Suppressor macrophage treated with lipopolysaccharide for 1 hour (primary cell): ENCODE data around the gene HNF4A.

Source experiments
- DNase-seq, 3 donors: peaks; one replicate each; pipeline ENCODE4 v3.0.0-alpha.2; 2020 to 2022

HNF4A gene

DNA sequence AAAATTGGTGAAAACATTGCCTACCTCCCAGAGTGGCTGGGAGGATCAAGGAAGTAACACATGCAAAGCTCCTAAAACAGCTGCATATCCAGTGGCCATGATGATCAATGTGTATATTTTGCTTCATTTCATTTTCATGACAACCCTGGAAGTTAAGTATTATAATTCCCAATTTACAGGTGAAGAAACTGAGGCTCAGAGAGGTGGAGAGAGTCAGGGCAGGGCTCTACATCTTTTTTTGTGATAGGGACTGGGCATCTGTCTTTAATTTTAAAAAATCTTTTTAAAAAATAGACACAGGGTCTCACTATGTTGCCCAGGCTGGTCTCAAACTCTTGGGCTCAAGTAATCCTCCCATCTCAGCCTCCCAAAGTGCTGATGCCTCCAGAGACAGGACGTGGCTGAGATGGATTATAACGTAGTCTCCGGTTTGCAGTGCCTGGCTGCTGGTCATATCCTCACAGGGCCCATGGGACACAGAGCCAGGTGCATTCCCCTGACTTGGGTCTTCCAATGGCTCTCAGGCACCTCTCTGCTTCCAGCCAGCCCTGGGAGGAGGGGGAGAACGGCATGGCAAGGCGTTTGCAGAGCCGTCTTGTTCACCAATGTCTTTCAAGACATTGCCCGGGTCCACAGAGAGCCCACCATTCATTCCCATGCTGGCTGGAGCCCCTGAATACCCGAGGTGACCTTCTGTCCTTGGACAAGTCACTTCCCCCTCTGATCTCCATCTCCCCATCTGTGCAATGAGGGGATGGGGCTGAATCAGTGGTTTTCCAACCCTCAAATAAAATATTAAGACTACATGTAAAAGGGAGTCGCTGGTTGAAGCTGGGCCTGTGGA is 38.3 kb downstream of the HNF4A start:
- DNase-seq: no peak

DNA sequence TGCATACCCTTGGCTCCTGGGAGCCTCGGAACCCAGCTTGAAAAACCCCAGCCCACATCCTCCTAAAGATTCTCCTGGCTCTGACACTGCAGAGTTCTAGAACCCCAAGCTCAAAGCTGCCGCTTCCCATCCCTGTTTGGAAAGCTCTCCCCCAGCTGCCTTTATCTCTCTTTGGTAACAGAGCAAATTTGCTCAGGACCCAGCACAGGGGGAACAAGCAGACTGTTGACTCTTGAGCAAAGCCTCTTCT is 38.9 kb downstream of the HNF4A start:
- no peak for DNase-seq

- DNase-seq: no peak
Observed at GRCh38 chr20:44394702-44395460, 39.4 kb downstream of the HNF4A start.

- DNase-seq: no peak
Observed at GRCh38 chr20:44395461-44396340, 40.2 kb downstream of the HNF4A start.

DNA sequence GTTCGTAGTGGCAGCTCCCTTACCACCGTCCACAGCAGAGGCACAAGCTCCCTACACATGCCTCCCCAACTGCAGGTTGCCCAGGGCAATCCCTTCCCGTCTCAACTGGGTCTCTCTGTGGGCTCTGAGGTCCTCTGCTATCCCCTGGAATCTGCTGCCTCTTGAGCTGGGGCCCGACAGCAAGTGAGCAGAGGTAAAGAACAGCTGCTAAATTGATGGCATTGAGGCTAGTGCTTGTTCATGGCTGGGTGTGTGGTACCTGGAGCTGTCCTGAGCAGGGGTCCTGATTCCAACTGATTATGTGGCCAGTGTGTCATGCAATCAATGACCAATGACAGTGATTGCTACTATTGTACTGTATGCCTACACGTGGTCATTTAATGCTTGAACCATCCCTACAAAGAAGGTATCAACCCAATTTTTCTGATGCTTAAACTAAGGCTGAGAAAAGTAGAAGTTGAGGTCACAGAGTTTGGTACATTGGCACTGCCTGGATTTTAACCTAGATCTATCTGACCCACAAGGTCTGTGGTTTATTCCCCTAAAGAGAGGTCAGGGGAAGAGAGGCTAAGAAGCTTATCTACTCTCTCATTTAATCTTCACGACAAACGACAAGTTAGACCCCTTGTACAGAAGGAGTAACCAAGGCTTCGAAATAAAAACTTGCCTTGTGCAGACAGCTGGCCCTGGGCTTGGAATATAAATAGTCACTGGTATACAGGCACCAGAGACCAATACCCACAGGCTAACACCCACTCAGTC is 41.1 kb downstream of the HNF4A start:
- DNase-seq: no peak

GRCh38 chr20:44398335-44398734 is 42.8 kb downstream of the HNF4A start:
- no peak for DNase-seq

GRCh38 chr20:44399446-44399845 is 43.9 kb downstream of the HNF4A start:
- DNase-seq: no peak

- DNase-seq: no peak
Observed at GRCh38 chr20:44400671-44400969, 45.1 kb downstream of the HNF4A start.

GRCh38 chr20:44400970-44401769 is 45.7 kb downstream of the HNF4A start:
- no peak for DNase-seq

GRCh38 chr20:44401770-44402390 is 46.4 kb downstream of the HNF4A start:
- DNase-seq: no peak

GRCh38 chr20:44402391-44403193 is 47.1 kb downstream of the HNF4A start:
- no peak for DNase-seq

DNA sequence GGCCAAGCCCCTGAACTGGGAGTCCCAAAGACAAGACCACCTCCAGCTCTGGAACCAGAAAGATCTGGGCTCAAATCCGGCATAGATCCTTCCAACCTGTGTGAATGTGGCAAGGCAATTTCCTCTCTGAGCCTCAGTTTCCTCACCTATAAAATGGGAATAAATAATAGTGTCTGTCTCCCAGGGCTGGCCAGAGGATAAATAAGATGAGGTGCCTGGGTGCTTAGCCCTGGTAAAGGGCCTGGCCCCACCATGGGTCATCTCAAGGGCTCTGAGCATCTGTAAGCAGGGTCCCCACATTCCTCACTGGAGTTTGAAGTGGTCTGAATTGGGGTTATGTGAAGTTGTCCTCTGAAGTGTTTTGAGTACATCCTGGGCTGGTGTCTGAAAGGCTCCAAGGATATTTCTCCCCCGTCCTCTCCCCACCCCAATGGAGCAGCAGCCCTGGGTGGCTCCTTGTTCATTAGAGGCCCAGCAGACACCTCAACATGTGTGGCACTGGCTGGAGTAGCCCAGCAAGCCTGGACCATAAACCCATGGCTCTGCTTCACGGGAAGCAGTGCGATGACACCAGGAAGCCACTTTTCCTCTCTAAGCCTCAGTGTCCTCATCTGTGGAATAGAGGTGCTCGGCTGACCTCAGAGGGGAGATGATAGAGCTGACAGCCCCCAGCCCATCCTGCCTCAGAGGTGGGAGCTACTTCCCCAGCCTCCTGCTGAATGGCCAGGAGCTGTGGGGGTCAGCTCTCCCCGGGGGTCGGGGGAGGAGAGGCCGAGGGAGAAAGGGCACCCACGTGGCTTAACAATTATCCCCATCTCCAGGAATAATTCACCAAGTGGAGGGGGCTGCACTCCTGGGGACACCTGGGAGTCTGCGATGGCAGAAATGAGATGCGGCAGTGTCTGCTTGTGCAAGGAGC is 48.0 kb downstream of the HNF4A start:
- DNase-seq: no peak

GRCh38 chr20:44404204-44405181 is 49.0 kb downstream of the HNF4A start:
- no peak for DNase-seq

DNA sequence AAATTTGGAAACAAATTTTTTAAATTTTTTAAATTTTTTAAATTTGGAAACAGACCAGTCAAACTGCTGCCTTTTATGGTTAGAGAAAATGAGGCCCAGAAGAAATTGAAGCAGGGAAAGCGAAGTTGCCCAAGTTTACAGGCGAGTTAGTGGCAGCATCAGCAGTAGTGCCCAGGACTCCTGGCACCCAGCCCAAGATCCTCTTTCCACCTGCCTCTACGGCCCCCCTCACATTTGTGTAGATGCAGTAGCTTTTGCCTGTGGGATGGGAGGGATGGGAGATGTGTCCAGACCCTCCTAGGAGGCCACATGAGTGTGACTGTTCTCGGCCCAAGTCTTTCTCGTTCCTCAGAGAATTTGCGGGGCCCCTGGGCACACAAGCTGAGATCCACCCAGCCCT is 49.8 kb downstream of the HNF4A start:
- no peak for DNase-seq

DNA sequence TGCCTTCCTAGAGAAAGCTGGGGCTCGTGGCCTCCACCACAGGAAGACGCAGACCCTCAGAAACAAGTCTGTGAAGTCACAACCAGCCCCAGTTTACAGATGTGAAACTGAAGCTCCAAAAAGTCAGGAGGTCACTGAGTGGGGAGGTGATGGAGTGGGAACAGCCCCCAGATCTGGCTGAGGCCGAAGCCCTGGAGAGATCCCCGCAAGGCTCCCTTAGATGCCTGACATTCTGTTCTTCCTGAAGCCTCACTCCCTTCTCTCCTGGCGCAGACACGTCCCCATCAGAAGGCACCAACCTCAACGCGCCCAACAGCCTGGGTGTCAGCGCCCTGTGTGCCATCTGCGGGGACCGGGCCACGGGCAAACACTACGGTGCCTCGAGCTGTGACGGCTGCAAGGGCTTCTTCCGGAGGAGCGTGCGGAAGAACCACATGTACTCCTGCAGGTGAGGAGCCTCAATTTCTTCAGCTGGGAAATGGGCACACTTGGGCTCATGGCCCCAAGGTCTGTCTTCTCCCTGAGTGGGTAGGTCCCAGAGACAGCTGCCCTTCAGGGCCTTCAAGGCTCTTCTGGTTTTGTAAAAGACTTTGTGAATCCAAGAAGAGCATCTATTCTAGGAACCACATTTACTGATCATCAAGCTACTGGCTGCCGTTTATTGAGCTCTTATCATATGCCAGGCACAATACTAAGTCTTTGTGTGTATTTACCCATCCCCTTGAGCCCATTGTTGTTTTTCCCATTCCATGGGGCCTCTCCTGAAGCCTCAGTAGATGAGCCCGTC is 50.5 kb downstream of the HNF4A start:
- no peak for DNase-seq

DNA sequence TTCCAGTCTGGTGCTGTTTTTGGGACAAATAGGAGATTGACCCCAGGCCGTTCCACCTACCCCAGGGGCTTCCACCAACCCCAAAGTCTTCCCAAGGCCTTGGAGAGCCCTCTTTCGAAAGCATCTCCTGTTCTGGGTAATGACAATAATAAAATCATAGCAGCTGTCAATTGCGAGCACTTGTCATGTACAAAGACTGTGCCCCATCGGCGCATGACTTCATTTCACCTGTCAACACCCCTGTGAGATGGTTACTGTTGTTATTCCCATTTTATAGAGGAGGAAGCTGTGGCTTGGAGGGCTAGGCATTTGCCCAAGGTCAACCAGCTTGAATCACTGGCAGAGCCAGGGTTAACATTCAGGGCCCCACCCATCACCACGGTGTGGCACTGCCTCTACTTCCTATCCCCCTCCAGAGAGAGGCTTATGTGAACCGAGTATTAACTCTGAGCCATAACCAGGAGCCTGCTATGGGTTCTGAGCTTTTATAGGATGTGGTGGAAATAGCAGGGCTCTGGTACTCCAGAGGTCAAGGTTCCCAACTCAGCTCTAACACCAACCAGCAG is 51.2 kb downstream of the HNF4A start:
- no peak for DNase-seq
